Heart left ventricle (tissue), 16 donors: Measurements from ENCODE around the gene MAPKAPK5. TPM values are rescaled to one million over a fixed set of nuclear protein-coding genes. Genes with fewer than 3 reads are reported as not detected.

Experiments
- ATAC-seq, 4 donors: fragments of 200-7000 bp; cut with Tn5 transposase; one replicate each; pipeline ENCODE4 v1.9.1; 2020 to 2022; ENCODE audit warnings: moderate library complexity in 4 of 4, mild to moderate bottlenecking in 3 of 4, moderate number of reproducible peaks in 1 of 4
- DNase-seq, 5 donors: peaks; one replicate each; pipeline ENCODE4 v3.0.0-alpha.2; 2020
- H3K27ac ChIP-seq, 12 donors: fragments of 200-600 bp; sonication (generic) in 4 of 12; one replicate each; pipeline versions ENCODE4 v1.5.0 to v1.8.0; 2016 to 2022; ENCODE audit warnings: mild to moderate bottlenecking in 2 of 12
- H3K27me3 ChIP-seq, 9 donors: fragments of 200-600 bp; sonication (generic) in 2 of 9; one replicate each; pipeline versions ENCODE4 v1.5.1 to v1.8.0; 2016 to 2022; ENCODE audit warnings: mild to moderate bottlenecking in 3 of 9
- H3K36me3 ChIP-seq, 9 donors: fragments of 200-600 bp; sonication (generic) in 2 of 9; one replicate each; pipeline versions ENCODE4 v1.5.0 to v1.8.0; 2018 to 2022; ENCODE audit warnings: mild to moderate bottlenecking in 2 of 9
- H3K4me1 ChIP-seq, 12 donors: fragments of 200-600 bp; sonication (generic) in 4 of 12; one replicate each; pipeline versions ENCODE4 v1.5.0 to v1.8.0; 2016 to 2022; ENCODE audit warnings: mild to moderate bottlenecking in 3 of 12
- H3K4me3 ChIP-seq, 12 donors: fragments of 200-600 bp; sonication (generic) in 4 of 12; one replicate each; pipeline versions ENCODE4 v1.5.0 to v1.8.0; 2017 to 2022; ENCODE audit warnings: mild to moderate bottlenecking in 9 of 12, moderate library complexity in 4 of 12
- H3K9me3 ChIP-seq, 12 donors: fragments of 200-600 bp; sonication (generic) in 4 of 12; one replicate each; pipeline versions ENCODE4 v1.5.0 to v1.8.0; 2016 to 2022; ENCODE audit warnings: mild to moderate bottlenecking in 1 of 12
- POLR2A ChIP-seq, 2 donors: fragments of 450-650 bp; IDR thresholded peaks; one replicate each; pipeline ENCODE4 v1.6.1; 2017; ENCODE audit warnings: antibody characterized with exemption in 2 of 2, mild to moderate bottlenecking in 2 of 2, moderate library complexity in 2 of 2
- whole genome bisulfite sequencing, 4 donors: extraction: QIAGEN DNeasy Blood & Tissue Kit in 2 of 4; methylation state at CpG; one replicate each; pipeline versions ENCODE4 v1.1.5 to v1.1.7; 2013 to 2018; 5-methylcytosine and 5-hydroxymethylcytosine counted together
- intact Hi-C, 10 donors: fragments of 100-400 bp; cut with DNase I; formaldehyde crosslinking; loops; one replicate each; pipeline versions ENCODE4 v1.11.1 to v1.14.2; 2022
- polyA plus RNA-seq, 2 donors: library from polyadenylated mRNA; stranded (reverse); fragments of 200-250 nt; gene quantifications; one replicate each; pipeline ENCODE4 v1.2.3, GENCODE V29; 2013
- total RNA-seq, 9 donors: library from RNA; depleted of rRNA in 2 of 9; stranded (reverse); fragments of >200 nt in 2 of 9; fragmentation: NEBNext Ultra II Directional in 3 of 9; extraction: Animal tissue kit (Norgen Biotek cat#: 25700) in 3 of 9; gene quantifications; one replicate each; pipeline versions ENCODE4 v1.1.0 to v1.2.4, GENCODE V29; 2016 to 2023
- TF ChIP-seq, protein P1 (sequence below), 12 donors: fragments of 200-600 bp; sonication (generic) in 4 of 12; IDR thresholded peaks; one replicate each; pipeline versions ENCODE4 v1.5.0 to v1.8.0; 2018 to 2022; ENCODE audit warnings: antibody characterized with exemption in 12 of 12, mild to moderate bottlenecking in 5 of 12
- donor health status: ischemic (EF 13 %, LVEDD 7.1; RV severe dilation, severe dysfunction).
- donor health status: healthy with polysubstance abuse.
- donor health status: DM: no; HTN: yes; CAD: no.
- donor health status: DM: no; HTN: no; CAD: no.
- donor health status: ischemic (EF 25% LVEDD 6.9; RV normal size, moderate dysfunction).
- donor health status: ischemic (EF 25% LVEDD 5.7; RV mildly dilated, moderate dysfunction).
- donor health status: healthy.
- donor health status: DM: yes; HTN: yes; CAD: no.
- donor health status: ischemic (EF 35%, LVEDD 5.7; RV mildly dilated, moderate dysfunction).
- donor health status: nonischemic (EF 11% LVEDD 7.7; RV severe dilation, severe dysfunction).
- donor health status: DM: yes; HTN: yes; CAD: no.
- donor health status: PGD.
- donor health status: ischemic (EF 29% LVEDD 5.4; RV normal size, mild dysfunction).
- donor health status: nonischemic (EF 23%, LVEDD 6.1; RV moderate dilation, normal function).

MAPKAPK5 gene
- total and polyA plus RNA-seq, 11 donors = 8.0 to 28.7 (median 25.2) TPM

DNA sequence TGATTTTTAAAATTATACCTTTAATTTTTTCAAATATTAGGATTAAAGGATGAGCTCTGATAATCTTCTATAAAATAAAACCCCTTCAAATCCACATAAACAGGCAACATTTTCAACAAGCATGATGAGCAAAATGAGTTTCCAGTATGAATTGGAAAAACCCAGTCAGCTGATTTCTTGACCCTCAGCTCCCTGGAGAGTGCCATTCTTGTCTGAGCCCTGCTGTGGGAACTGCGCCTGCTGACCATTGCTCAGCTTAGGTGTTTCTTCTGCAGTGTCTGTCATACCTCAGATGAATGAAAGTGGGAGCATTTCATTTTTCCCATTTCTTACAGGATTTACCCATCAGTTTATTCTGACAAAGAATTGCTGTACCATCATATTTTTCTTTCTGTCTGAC lies 27.6 kb downstream of the MAPKAPK5 start:
- no peaks in the 10 kb centered on the region for H3K4me1 ChIP-seq
- H3K4me3 ChIP-seq = no peak overlapping the region
- H3K27ac ChIP-seq = no peak overlapping the region
- intact Hi-C loops = no loop called here
- H3K36me3 ChIP-seq = peaks cover 6 to 98% (median 86%) of the 10 kb centered on the region in 9 donors
- TF ChIP-seq, protein P1, sequence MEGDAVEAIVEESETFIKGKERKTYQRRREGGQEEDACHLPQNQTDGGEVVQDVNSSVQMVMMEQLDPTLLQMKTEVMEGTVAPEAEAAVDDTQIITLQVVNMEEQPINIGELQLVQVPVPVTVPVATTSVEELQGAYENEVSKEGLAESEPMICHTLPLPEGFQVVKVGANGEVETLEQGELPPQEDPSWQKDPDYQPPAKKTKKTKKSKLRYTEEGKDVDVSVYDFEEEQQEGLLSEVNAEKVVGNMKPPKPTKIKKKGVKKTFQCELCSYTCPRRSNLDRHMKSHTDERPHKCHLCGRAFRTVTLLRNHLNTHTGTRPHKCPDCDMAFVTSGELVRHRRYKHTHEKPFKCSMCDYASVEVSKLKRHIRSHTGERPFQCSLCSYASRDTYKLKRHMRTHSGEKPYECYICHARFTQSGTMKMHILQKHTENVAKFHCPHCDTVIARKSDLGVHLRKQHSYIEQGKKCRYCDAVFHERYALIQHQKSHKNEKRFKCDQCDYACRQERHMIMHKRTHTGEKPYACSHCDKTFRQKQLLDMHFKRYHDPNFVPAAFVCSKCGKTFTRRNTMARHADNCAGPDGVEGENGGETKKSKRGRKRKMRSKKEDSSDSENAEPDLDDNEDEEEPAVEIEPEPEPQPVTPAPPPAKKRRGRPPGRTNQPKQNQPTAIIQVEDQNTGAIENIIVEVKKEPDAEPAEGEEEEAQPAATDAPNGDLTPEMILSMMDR (IDR thresholded peaks at IDR 0.05) = no peak
- no peak for TF ChIP-seq POLR2A (IDR thresholded peaks at IDR 0.05)
- ATAC-seq (no peak), DNase-seq (no peak)
- peaks cover 0 to 10% (median 0%) of the 10 kb centered on the region in 12 donors for H3K9me3 ChIP-seq
- H3K27me3 ChIP-seq = no peaks in the 10 kb centered on the region
- 70 to 87% (median 83%) methylated on average over 1 of the region's 1 CpG for WGBS, 4 donors

DNA sequence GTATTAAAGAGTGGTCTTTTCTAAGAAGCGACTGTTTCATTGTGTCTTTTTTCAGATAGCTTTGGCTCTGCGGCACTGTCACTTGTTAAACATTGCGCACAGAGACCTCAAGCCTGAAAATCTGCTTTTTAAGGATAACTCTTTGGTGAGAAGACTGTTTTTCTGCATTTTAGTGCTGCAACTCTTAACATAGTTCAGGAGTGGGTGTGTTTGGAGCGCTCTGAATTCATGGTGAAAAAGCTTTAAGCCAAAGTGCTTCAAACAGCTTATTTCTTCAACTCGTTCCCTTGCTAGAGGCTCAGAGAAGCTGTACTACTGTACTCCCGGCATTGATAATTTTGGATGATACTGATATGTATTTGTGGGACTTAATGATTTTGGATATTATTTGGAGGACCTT lies 28.2 kb downstream of the MAPKAPK5 start:
- H3K36me3 ChIP-seq = peaks cover 6 to 98% (median 89%) of the 10 kb centered on the region in 9 donors
- no peak overlapping the region for H3K4me3 ChIP-seq
- intact Hi-C loops = no loop called here
- 96 to 98% (median 97%) methylated on average over 6 of the region's 6 CpGs for WGBS, 4 donors
- H3K4me1 ChIP-seq = no peaks in the 10 kb centered on the region
- H3K27ac ChIP-seq = no peak overlapping the region
- H3K27me3 ChIP-seq = no peaks in the 10 kb centered on the region
- TF ChIP-seq, protein P1 (IDR thresholded peaks at IDR 0.05) = no peak
- no peak for TF ChIP-seq POLR2A (IDR thresholded peaks at IDR 0.05)
- no peak for ATAC-seq
- peaks cover 0 to 10% (median 0%) of the 10 kb centered on the region in 12 donors for H3K9me3 ChIP-seq
- no peak for DNase-seq

DNA sequence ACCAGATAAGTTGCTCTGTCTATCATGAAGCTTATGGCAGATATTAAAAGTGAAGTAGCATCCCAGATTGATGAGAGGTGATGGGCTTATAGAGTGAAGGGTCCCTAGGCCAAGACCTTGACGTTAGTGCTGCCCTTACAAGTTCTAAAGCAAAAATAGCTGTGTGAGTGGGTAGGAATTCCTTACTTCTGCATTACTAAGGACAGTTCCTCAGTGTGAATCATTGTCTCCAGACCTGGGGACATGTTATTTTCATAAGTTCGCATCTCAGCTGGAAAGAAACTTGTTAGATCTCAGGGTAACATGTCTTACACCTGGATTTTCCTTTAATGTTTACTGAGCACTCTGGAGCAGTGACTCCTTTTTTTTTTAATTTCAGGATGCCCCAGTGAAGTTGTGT lies 28.7 kb downstream of the MAPKAPK5 start:
- DNase-seq (no peak), ATAC-seq (no peak)
- intact Hi-C loops = no loop called here
- Histone ChIP-seq H3K9me3 (peaks cover 0 to 10% (median 0%) of the 10 kb centered on the region in 12 donors), H3K36me3 (peaks cover 6 to 100% (median 91%) of the 10 kb centered on the region in 9 donors), H3K4me1 (no peaks in the 10 kb centered on the region), H3K27ac (no peak overlapping the region), H3K4me3 (no peak overlapping the region), H3K27me3 (no peaks in the 10 kb centered on the region)
- 87 to 94% (median 88%) methylated on average over 2 of the region's 2 CpGs for WGBS, 4 donors
- TF ChIP-seq, protein P1 (IDR thresholded peaks at IDR 0.05) = no peak
- no peak for TF ChIP-seq POLR2A (IDR thresholded peaks at IDR 0.05)

DNA sequence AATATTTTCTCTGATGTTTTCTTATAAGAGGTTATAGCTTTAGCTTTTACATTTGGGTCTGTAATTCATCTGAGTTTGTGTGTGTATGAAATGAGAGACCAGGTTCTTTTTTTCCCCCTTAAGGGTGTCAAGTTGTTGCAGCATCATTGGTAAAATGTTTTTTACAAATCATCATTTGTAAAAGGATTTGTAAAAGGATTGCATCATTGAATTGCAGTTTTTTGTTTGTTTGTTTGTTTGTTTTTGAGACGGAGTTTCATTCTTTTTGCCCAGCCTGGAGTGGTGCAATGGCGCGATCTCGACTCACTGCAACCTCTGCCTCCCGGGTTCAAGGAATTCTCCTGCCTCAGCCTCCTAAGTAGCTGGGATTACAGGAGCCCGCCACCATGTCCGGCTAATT lies 31.1 kb downstream of the MAPKAPK5 start:
- intact Hi-C loops = no loop called here
- Histone ChIP-seq H3K27me3 (no peaks in the 10 kb centered on the region), H3K9me3 (peaks cover 0 to 10% (median 0%) of the 10 kb centered on the region in 12 donors), H3K27ac (no peak overlapping the region), H3K4me3 (no peak overlapping the region), H3K36me3 (peaks cover 2 to 99% (median 80%) of the 10 kb centered on the region in 9 donors), H3K4me1 (no peaks in the 10 kb centered on the region)
- no peak for TF ChIP-seq POLR2A (IDR thresholded peaks at IDR 0.05)
- TF ChIP-seq, protein P1 (IDR thresholded peaks at IDR 0.05) = no peak
- no peak for ATAC-seq
- WGBS, 4 donors = 94 to 98% (median 96%) methylated on average over 7 of the region's 7 CpGs
- no peak for DNase-seq
